SIG-M5 treated with dmso at 0.1 percent for 504 hours (cell line): Measurements from ENCODE around the gene SLC22A31.
"Not testable (repeated sequence)": the region's sequence is repeated elsewhere in the genome, so short reads cannot be mapped to it uniquely, and the experiment has no call there.

ENCODE experiments used
- DNase-seq: peaks from one replicate; lab custom pipeline; 2025; ENCODE audit not compliant: unreplicated experiment; lab: John Stamatoyannopoulos, UW

SLC22A31 gene

DNA sequence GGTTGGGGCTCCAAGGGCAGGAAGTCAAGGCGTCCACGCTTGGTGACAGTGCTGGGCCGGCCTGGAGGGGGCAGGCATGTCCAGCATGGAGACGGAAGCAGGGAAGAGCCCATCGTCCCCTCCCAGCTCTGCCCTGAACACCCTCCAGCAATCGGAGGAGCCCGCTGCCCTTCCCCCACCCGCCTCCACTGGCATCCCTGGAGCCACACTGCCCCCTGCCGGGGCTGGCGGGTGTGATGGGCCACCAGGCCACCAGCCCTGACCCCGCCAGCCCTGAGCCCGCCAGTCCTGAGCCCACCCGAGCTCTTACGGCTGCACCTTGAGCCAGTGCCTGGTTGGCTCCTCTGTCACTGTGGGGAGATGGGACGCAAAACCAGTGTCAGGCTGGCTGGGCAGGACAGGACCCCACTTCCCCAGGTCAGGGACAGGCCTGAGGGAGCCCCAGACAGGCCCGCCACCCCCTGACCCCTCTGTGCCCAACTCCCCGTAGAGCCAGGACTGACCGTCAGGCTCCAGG, 32.9 kb downstream of the SLC22A31 start:
- peak; percentile 60 for DNase-seq

DNA sequence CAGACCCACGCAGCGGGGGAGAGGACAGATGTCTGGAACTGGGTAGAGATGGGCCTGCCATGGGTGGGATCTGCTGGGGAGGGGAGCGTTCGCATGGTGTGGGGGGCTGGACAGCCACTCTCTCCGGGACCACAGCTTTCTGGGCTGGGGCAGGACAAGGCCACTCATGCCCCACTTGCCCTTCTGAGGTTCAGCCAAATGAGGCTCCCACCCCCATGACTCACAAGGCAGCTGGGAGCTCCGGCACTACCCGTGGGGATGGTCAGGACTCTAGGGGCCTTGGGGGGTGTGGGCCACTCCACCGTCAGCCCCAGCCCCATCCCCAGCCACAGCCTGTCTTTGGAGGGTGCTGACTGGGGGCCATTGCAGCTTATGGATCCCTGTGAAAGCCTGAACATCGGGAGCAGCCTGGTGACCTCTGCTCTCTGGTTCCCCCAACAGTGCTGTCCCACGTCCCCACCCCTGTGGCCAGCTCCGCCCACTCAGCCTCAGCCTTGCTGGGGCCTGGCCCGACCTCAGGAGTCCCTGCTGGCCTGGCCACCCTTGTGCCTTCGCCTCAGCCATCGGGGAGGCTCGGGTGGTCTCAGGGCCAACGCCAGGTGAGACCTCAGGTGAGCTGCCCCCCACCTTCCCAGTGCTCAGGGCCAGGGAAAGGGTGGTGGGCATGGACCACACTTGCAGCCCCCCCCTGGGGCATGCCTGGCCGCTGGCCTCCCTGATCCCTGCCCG, 33.5 kb downstream of the SLC22A31 start:
- DNase-seq: no peak

DNA sequence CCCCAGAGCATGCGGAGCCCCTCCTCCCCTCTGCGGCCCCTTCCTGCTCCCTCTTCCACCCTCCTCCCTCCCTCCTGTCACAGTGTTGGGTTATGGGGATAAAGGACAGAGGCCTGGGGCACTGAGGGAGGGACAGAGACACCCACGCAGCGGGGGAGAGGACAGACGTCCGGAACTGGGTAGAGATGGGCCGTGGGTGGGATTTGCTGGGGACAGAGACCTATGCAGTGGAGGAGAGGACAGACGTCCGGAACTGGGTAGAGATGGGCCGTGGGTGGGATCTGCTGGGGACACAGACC, 34.7 kb downstream of the SLC22A31 start:
- not testable (repeated sequence) for DNase-seq

- no peak for DNase-seq
Observed at GRCh38 chr16:89164847-89165680, 35.3 kb downstream of the SLC22A31 start.

GRCh38 chr16:89164436-89164835, 35.9 kb downstream of the SLC22A31 start:
- DNase-seq: no peak

DNA sequence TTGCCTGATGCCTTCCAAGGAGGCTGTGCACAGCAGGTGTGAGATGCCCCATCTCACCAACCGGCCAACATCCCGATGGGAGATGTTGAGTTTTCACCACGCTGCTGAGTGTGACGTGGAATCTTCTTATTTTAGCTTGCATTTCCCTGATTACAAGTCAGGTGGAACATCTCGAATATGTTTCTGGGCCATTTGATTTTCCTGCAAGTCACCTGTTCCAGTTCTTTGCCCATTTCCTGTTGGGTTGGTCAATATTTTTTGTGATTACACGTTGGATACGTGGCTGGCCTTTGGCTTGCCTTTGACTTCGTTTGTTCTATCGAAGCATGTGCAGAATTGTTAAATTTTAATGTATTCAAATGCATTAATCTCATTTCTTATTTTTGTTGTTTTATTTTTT, 37.0 kb downstream of the SLC22A31 start:
- no peak for DNase-seq

DNA sequence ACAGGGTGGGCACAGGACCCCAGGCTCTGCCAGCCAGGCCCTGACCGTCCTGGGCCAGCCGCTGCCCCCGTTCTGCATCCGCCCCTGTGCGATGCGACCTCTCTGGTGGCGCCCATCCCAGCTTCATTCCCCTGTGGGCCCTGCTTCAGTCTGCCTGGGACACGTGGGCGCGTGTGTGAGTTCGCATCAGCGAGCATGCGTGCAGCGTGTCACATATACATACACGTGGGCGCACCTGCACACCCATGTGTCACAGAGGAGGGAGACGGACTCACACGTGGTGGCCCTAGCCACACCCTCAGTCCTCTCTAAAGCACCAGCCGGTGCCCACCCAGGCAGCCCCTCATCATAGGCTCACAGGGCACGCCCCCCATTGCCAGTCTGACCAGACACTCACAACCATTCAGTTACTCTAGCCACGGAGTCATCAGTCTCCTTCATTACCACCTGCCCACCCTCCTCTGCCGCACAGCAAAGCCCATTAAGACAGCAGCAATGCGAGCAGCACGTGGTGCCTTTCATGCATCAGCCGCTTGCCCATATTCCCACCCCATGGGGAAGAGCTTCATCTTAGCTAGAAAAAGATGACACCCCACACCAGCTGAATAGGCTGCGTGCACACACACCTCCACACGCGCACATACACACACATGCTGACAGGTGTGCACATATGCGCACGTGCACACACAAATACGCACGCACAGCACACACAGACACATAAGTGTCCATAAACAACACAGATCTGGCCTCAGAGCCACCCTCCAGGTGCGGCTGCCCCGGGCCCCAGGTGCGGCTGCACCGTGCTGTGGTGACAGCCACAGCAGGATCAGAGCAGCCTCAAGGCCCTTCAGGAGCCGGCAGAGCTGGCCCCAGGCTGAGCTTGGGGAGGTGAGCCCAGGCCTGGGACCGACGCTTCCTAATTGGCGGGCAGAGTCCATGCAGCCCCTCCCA, 38.3 kb downstream of the SLC22A31 start:
- DNase-seq: no peak

GRCh38 chr16:89160977-89161701, 39.2 kb downstream of the SLC22A31 start:
- DNase-seq: no peak

GRCh38 chr16:89159850-89160354, 40.4 kb downstream of the SLC22A31 start:
- DNase-seq: no peak

DNA sequence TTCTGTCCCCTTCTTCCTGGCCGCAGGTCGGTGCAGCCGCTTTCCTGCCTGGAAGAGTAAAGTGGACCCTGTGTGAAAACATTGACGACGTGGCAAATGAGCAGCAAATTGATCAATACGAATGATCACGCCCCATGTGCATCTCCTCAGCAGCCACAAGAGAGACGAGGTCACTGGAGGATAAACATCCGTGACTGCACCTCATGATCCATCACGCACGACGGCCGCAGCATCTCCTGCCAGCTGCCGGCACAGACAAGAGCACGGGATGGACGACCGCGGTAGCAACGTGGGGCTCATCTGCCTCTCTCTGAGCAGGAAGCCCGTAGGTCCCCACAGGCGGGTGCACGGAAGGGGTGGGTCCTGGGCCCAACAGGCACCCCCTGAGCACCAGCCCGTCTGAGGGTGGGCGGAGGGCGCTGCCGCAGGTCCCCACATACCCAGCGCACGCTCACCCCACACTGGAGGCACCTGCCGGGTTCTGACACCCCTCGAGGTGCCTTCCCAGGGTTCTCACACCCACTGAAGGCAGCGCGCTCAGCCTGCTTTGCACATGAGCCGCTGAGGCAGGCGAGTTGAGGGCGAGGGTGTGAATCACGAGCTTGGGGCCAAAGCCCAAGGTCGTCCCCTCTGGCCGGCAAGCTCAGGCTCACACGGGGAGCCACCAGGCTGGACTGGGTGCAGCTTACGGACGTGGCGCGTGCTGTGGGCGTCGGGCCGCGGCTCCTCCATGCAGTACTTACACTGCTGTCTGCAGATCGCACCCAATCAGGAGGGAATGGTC, 41.1 kb downstream of the SLC22A31 start:
- DNase-seq: no peak

- no peak for DNase-seq
Observed at GRCh38 chr16:89157778-89158177, 42.6 kb downstream of the SLC22A31 start.

GRCh38 chr16:89156740-89157645, 43.3 kb downstream of the SLC22A31 start:
- DNase-seq: no peak

GRCh38 chr16:89155851-89156739, 44.2 kb downstream of the SLC22A31 start:
- no peak for DNase-seq

DNA sequence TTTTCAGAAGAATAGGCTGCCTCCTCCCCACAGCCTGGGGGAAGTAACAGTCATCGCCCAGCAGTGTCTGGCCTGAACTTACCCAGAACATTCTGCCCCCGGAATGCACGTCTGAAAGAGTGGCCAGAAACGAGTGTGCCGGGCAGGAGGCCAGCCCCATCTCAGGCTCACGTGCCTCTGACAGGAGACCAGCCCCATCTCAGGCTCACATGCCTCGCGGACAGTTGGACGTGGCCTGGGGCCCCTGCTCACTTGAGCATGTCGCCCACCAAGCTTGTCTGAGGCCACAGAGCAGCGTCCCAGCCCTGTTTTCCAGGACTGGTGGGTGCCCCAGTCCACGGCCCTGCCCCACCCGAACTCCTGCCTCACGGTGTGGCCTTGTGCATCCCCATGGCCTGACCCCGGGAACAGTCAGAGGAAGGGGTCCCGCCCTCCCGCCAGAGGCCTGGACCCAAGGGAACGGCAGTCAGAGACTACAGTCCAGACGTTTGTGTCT, 45.1 kb downstream of the SLC22A31 start:
- no peak for DNase-seq

DNA sequence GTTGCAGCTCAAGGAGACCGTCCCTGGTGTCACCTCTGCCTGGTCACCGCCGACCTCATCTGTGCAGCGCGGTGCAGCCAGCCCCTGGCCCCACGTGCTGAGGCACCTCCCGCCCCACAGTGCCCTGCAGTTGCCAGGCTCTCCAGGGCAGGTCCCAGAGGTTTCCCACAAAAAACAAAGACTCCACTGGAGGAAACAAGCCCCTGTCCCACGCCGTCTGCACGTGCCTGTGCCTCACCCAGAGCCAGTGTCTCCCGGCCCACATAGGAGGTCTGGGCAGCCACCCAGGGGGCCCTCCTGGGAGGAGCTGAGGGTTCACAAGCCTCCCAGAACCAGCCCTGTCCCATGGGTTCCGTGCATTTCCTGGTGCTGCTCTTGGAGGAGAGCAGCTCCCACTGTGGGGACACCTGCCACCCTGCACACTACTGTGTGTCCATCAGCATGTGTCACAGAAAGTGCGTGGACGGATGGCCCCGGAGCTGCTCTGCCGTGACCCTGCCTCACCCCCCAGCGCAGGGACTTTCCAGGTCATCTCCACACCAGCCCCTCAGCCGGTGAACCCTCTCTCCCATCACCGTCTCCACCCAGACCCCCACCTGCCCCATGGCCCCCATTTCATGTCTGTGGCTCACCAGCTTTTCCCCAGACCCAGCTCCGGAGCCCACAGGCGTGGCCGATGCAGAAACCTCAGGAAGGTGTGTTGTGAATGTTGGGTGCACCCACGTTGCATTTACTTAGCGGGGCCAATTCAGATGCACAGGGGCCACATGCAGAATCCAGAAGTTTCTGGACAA, 45.8 kb downstream of the SLC22A31 start:
- no peak for DNase-seq

- DNase-seq: peak; percentile 18
Observed at GRCh38 chr16:89153848-89154271, 46.5 kb downstream of the SLC22A31 start.
